NCI-H128 (cell line): ENCODE results near the gene KCNJ14.

ENCODE experiments used
- DNase-seq: peaks from one replicate; lab custom pipeline; 2025; ENCODE audit not compliant: unreplicated experiment; lab: John Stamatoyannopoulos, UW

KCNJ14 gene

GRCh38 chr19:48455171-48455907 lies at the start of gene KCNJ14:
Gene KCNJ14 (plus strand): TSS chr19:48455574. CDS start chr19:48461725, 6,151 bp downstream.
- no peak for DNase-seq

DNA sequence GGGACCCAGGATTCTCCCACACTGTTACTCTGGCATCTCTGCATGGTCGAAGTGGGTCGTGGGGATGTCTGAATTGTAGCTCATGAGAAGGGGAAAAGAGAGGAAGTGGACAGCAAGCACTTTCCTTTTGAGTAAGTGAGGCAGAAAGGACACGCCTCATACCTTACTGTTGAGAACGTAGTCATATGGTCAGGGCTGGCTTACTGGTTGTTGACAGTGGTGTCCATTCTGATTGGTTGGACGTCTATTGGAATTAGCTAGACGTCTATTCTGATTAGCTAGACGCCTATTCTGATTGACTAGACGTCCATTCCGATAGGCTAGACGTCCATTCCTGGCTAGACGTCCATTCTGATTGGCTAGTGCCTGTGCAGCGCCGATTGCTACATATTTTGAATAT lies 49.5 kb upstream of the KCNJ14 start:
- DNase-seq: no peak

DNA sequence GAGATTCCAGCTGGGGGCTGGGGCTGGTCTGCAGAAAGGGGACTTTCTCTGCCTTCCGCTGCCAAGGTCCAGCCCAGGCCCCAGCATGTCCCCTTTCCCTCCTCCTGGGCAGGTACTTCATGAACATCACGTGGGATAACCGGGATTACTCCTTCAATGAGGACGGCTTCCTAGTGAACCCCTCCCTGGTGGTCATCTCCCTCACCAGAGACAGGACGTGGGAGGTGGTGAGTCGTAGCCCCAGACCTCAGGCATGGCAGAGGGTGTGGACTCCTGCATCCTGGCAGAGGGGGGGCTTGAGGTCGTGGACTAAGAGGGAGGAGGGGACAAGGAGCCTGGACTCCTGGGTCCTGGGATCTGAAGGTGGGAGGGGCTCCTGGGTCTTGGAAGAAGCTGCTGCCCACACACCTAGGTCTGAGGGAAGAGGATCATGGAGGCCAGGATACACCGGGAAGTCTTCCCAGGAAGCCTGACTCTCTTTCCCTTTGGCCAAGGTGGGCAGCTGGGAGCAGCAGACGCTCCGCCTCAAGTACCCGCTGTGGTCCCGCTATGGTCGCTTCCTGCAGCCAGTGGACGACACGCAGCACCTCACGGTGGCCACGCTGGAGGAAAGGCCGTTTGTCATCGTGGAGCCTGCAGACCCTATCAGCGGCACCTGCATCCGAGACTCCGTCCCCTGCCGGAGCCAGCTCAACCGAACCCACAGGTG lies 41.3 kb upstream of the KCNJ14 start:
- no peak for DNase-seq

- DNase-seq: no peak
Measured at GRCh38 chr19:48415395-48415794, 40.0 kb upstream of the KCNJ14 start.

GRCh38 chr19:48415806-48416221 lies 39.6 kb upstream of the KCNJ14 start:
- no peak for DNase-seq

- DNase-seq: no peak
Measured at GRCh38 chr19:48417421-48417820, 38.0 kb upstream of the KCNJ14 start.

DNA sequence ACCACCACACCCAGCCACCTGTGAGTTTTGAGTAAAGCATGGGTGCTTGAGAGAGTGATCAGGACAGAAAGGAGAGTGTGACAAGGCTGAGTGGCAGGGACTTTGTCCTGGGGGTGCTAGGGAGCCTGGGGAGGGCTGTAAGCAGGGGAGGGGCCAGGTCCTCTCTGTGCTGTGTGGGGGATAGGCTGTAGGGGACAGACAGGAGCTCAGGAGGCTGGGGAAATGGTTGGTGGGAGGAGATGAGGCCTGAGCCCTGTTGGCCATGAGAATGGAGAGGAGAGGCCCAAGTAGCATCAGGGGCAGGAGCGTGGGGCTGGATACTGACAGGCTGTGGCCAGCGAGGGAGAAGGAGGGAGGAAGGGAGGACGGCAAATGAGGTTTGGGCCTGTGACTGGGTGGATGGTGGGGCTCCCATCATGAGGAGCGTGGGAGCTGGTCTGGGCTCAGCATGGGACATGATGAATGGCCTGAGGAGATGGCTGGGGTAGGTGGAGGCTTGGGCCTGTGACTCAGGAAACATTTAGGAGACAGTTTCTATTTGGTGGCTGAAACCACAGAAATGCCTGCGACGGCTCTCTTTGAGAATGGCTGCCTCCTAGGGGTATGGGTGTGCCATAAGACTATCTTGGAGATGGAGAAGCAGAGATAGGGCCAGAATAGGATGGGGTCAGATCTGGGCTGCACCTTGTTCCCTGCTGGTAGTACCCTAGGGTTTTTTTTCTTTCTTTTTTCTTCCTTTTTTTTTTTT lies 36.9 kb upstream of the KCNJ14 start:
- no peak for DNase-seq

- no peak for DNase-seq
Measured at GRCh38 chr19:48419158-48419920, 36.0 kb upstream of the KCNJ14 start.

DNA sequence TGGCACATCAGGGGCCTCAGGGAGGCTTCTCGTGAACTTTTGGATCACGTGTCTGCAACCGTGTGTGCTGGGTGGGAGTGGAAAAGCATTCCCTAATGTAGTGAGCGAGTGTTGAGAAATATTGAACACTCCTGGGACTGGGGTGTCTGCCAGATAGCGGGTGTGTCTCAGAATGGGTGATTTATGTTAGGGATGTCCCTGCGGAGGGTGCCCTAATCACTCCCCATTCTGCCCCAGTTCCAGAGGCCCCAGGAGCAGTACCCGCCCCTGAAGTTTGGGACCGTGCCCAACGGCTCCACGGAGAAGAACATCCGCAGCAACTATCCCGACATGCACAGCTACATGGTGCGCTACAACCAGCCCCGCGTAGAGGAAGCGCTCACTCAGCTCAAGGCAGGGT lies 33.8 kb upstream of the KCNJ14 start:
- no peak for DNase-seq

- DNase-seq: no peak
Measured at GRCh38 chr19:48424694-48425219, 30.6 kb upstream of the KCNJ14 start.

GRCh38 chr19:48428670-48429069 lies 26.7 kb upstream of the KCNJ14 start:
- no peak for DNase-seq

GRCh38 chr19:48433337-48433736 lies 22.0 kb upstream of the KCNJ14 start:
- no peak for DNase-seq

- DNase-seq: no peak
Measured at GRCh38 chr19:48436586-48436985, 18.8 kb upstream of the KCNJ14 start.

DNA sequence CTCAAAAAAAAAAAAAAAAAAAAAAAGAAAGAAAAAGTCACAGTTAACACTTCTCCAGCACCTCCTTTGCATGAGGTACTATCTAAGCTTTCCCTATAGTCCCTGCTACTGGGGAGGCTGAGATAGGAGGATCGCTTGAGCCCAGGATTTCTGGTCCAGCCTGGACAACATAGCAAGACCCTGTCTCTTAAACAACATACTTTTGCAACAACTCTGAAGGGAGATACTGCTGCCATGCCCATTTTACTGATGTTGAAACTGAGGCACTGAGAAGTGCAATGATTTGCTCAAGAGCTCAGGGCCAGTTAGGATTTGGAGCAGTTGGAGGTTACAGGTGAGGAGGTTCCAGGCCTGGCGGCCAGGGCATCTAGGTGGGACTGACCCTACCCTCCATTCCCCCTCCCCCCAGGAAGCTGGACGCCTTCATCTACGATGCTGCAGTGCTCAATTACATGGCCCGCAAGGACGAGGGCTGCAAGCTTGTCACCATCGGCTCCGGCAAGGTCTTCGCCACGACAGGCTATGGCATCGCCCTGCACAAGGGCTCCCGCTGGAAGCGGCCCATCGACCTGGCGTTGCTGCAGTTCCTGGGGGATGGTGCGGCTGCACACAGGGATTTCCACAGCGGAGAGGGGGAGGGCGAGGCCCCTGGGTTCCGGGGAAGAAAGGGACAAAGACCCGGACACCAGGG lies 13.9 kb upstream of the KCNJ14 start:
- no peak for DNase-seq

DNA sequence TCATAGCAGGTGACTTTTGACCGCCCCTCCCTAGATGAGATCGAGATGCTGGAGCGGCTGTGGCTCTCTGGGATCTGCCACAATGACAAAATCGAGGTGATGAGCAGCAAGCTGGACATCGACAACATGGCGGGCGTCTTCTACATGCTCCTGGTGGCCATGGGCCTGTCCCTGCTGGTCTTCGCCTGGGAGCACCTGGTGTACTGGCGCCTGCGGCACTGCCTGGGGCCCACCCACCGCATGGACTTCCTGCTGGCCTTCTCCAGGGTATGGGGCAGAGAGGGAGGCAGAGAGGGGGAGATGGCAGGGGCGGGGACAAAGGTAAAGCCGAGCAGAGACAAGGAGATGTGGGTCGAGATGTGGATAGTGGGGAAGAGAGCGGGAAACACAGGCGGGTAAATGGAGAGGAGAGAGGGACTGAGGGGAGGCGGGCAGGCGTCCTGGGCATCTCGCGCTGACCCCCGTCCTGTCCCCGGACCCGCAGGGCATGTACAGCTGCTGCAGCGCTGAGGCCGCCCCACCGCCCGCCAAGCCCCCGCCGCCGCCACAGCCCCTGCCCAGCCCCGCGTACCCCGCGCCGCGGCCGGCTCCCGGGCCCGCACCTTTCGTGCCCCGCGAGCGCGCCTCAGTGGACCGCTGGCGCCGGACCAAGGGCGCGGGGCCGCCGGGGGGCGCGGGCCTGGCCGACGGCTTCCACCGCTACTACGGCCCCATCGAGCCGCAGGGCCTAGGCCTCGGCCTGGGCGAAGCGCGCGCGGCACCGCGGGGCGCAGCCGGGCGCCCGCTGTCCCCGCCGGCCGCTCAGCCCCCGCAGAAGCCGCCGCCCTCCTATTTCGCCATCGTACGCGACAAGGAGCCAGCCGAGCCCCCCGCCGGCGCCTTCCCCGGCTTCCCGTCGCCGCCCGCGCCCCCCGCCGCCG lies 13.0 kb upstream of the KCNJ14 start:
- no peak for DNase-seq

DNA sequence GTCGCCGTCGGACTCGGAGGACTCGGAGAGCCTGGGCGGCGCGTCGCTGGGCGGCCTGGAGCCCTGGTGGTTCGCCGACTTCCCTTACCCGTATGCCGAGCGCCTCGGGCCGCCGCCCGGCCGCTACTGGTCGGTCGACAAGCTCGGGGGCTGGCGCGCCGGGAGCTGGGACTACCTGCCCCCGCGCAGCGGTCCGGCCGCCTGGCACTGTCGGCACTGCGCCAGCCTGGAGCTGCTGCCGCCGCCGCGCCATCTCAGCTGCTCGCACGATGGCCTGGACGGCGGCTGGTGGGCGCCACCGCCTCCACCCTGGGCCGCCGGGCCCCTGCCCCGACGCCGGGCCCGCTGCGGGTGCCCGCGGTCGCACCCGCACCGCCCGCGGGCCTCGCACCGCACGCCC lies 12.1 kb upstream of the KCNJ14 start:
- no peak for DNase-seq

GRCh38 chr19:48443731-48444128 lies 11.6 kb upstream of the KCNJ14 start:
- no peak for DNase-seq

GRCh38 chr19:48444129-48444935 lies 11.0 kb upstream of the KCNJ14 start:
- no peak for DNase-seq

DNA sequence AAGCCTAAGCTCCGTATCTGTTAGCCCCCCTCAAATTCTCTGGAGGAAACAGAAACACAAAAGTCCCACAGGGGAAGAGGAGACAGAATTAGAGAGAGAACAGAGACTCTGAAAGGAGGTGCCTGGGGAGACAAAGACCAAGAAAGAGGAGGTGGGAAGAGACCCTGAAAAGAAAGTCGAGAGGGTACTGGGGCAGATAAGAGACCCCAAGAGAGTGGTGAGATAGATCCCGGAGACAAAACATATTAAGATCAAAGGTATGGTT lies 10.5 kb upstream of the KCNJ14 start:
- DNase-seq: no peak
